Colonic mucosa (tissue), 4 donors: Measurements from ENCODE around the gene FAXDC2. TPM values are rescaled to one million over a fixed set of nuclear protein-coding genes. Genes with fewer than 3 reads are reported as not detected.

Source experiments
- DNase-seq: peaks from one replicate; pipeline ENCODE4 v3.0.0-alpha.2; 2020
- H3K27ac ChIP-seq: fragments of 200-600 bp; one replicate; pipeline ENCODE4 v1.8.0; 2021
- H3K27me3 ChIP-seq: fragments of 200-600 bp; one replicate; pipeline ENCODE4 v1.8.0; 2021
- H3K36me3 ChIP-seq: fragments of 200-600 bp; one replicate; pipeline ENCODE4 v1.8.0; 2021
- H3K4me1 ChIP-seq: fragments of 200-600 bp; one replicate; pipeline ENCODE4 v1.8.0; 2021; ENCODE audit warnings: mild to moderate bottlenecking
- H3K4me3 ChIP-seq: fragments of 200-600 bp; one replicate; pipeline ENCODE4 v1.8.0; 2021
- H3K9ac ChIP-seq, 2 donors: one replicate each; pipeline ENCODE4 v1.7.0; 2013; ENCODE audit warnings: control low read depth in 2 of 2, low read depth in 2 of 2, low read length in 2 of 2
- H3K9me3 ChIP-seq: fragments of 200-600 bp; one replicate; pipeline ENCODE4 v1.8.0; 2021
- intact Hi-C: fragments of 100-400 bp; cut with DNase I; formaldehyde crosslinking; loops from one replicate; pipeline ENCODE4 v1.14.1; 2022
- total RNA-seq, 2 donors: library from RNA; stranded (reverse); fragmentation: NEBNext Ultra II Directional in 1 of 2; extraction: Animal tissue kit (Norgen Biotek cat#: 25700) in 1 of 2; gene quantifications; one replicate each; pipeline ENCODE4 v1.2.1, GENCODE V29; 2021
- TF ChIP-seq, protein P1 (sequence below): fragments of 200-600 bp; IDR thresholded peaks from one replicate; pipeline ENCODE4 v1.8.0; 2022; ENCODE audit warnings: antibody characterized with exemption, mild to moderate bottlenecking
- donor health status: healthy.
- donor health status: DM: no; HTN: no; CAD: no.
- donor health status: DM: no; HTN: no; CAD: no.

FAXDC2 gene
- total RNA-seq, 2 donors from 2014 or later = 7.0 to 20.8 TPM

DNA sequence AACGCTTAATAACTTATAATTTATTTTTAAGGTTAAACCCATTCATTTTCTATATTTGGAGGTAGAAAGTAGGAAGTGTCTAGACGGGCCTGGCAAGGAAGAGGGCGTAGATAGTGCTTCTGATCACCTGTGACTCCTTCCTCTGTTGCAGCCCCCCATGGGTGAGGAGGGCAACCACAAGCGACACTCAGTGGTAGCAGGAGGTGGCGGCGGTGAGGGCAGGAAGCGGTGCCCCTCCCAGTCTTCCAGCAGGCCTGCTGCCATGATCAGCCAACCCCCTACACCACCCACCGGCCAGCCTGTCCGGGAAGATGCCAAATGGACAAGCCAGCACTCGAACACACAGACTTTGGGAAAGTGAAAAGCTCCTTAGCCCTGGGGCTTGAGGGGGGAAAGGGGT, 36.7 kb downstream of the FAXDC2 start:
- intact Hi-C loops = loop anchor here (2.0 kb wide), 1 partner anchor 163 kb away; no protein-coding TSS in a partner anchor
- Histone ChIP-seq H3K4me3 (no peak overlapping the region), H3K36me3 (peaks cover 5% of the 10 kb centered on the region), H3K27ac (no peak overlapping the region), H3K9ac (no peak overlapping the region), H3K9me3 (no peaks in the 10 kb centered on the region), H3K4me1 (no peaks in the 10 kb centered on the region), H3K27me3 (no peaks in the 10 kb centered on the region)
- TF ChIP-seq, protein P1, sequence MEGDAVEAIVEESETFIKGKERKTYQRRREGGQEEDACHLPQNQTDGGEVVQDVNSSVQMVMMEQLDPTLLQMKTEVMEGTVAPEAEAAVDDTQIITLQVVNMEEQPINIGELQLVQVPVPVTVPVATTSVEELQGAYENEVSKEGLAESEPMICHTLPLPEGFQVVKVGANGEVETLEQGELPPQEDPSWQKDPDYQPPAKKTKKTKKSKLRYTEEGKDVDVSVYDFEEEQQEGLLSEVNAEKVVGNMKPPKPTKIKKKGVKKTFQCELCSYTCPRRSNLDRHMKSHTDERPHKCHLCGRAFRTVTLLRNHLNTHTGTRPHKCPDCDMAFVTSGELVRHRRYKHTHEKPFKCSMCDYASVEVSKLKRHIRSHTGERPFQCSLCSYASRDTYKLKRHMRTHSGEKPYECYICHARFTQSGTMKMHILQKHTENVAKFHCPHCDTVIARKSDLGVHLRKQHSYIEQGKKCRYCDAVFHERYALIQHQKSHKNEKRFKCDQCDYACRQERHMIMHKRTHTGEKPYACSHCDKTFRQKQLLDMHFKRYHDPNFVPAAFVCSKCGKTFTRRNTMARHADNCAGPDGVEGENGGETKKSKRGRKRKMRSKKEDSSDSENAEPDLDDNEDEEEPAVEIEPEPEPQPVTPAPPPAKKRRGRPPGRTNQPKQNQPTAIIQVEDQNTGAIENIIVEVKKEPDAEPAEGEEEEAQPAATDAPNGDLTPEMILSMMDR = no peak
- no peak for DNase-seq

DNA sequence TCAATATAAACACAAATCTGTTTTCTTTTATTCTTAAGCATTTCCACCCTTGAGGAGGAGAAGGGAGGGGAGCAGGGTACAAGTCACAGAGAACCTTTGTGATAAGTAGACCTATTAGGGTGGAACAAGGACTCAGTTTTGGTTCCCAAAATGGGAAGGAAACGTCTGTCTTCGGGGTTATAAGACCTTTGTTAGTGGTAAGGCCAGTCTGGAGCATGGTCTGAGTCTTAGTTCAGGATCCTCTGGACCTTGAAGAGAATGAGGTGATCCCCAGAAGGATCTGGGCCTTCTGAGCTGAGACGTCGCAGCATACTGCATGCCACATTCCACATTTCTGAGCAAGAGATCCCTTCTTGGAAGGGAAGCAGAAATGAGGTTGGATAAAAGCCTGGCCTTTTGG, 37.2 kb downstream of the FAXDC2 start:
- no peak overlapping the region for H3K4me3 ChIP-seq
- no peaks in the 10 kb centered on the region for H3K4me1 ChIP-seq
- H3K27me3 ChIP-seq = no peaks in the 10 kb centered on the region
- no peak overlapping the region for H3K27ac ChIP-seq
- peaks cover 9% of the 10 kb centered on the region for H3K36me3 ChIP-seq
- no peak for DNase-seq
- no peaks in the 10 kb centered on the region for H3K9me3 ChIP-seq
- intact Hi-C loops = loop anchor here (2.0 kb wide), 1 partner anchor 162 kb away; no protein-coding TSS in a partner anchor
- TF ChIP-seq, protein P1 = no peak
- H3K9ac ChIP-seq = no peak overlapping the region

DNA sequence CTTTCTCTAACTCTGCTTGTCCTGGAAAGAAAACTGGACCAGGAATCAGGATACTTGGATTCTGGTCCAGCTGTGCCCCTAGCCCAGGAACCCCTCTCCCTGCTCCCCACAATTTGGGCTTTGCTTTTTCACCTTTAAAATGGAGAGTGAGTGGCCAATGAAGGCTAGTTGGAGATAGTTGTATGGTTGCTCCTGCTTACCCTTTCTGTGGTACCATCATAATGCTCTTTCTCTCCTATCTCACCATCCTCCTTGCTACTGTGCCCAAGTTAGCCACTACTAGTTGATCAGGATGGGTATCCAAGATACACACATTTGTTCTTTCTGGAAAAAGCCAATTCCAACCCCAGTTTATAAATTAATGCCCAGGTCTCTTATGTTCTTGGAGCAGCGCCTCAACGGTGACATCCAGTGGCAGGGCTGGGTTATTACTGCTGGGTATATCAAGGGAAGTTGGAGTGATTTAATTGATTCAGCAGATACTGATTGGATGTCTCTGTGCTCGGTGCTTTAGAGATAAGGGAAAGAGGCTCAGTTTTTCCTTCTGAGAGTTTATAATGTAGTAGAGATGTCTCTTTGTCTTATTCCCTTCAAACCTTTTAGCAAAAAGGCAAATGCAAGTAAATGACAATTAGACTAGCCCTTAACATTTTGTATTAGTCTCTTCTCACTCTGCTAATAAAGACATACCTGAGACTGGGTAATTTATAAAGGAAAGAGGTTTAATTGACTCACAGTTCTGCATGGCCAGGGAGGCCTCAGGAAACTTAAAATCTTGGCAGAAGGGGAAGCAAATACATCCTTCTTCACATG, 38.5 kb downstream of the FAXDC2 start:
- peak; percentile 59 for DNase-seq
- peaks cover 10% of the 10 kb centered on the region for H3K36me3 ChIP-seq
- intact Hi-C loops = loop anchor here (2.0 kb wide), 1 partner anchor 161 kb away; no protein-coding TSS in a partner anchor
- no peaks in the 10 kb centered on the region for H3K4me1 ChIP-seq
- H3K4me3 ChIP-seq = no peak overlapping the region
- TF ChIP-seq, protein P1 = peak; percentile 86
- H3K27me3 ChIP-seq = no peaks in the 10 kb centered on the region
- no peak overlapping the region for H3K27ac ChIP-seq
- no peaks in the 10 kb centered on the region for H3K9me3 ChIP-seq
- H3K9ac ChIP-seq = no peak overlapping the region

DNA sequence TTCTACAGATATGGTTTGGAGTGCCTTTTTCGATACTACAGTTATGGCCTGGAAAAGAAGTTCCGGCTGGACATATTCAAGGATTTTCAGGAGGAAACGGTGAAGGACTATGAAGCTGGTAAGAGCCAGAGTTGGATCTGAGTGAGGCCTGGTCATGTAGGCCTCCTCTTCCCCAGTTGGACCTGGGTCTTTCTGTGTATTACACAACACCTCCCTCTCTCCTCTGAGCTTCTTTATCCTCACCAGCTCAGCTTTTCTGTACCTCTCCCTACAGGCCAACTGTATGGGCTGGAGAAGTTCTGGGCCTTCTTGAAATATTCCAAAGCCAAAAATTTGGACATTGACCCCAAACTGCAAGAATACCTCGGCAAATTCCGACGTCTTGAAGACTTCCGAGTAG, 39.2 kb downstream of the FAXDC2 start:
- H3K9me3 ChIP-seq = no peaks in the 10 kb centered on the region
- H3K4me3 ChIP-seq = no peak overlapping the region
- no peaks in the 10 kb centered on the region for H3K4me1 ChIP-seq
- no peak overlapping the region for H3K27ac ChIP-seq
- TF ChIP-seq, protein P1 = no peak
- DNase-seq = no peak
- intact Hi-C loops = no loop called here
- H3K27me3 ChIP-seq = no peaks in the 10 kb centered on the region
- H3K36me3 ChIP-seq = peaks cover 10% of the 10 kb centered on the region
- no peak overlapping the region for H3K9ac ChIP-seq

DNA sequence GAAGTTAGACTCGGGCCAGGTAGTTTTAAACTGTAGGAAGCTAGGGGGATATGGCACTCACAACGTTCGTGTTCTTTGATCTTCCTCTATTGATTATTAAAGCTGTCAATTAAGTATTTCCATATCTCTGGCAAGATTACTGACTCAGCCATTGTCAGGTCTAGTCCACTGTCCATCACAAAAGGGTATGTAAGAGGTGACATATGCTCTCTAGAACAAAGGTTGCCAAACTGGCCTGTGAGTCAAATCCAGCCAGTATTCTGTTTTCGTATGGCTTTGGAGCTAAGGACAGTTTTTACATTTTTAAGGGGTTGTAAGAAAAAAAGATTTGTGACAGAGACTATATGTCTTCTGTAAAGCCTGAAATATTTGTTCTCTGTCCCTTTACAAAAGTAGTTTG, 44.2 kb downstream of the FAXDC2 start:
- Histone ChIP-seq H3K36me3 (peaks cover 24% of the 10 kb centered on the region), H3K27me3 (no peaks in the 10 kb centered on the region), H3K9me3 (no peaks in the 10 kb centered on the region), H3K4me1 (no peaks in the 10 kb centered on the region), H3K27ac (no peak overlapping the region), H3K9ac (no peak overlapping the region), H3K4me3 (no peak overlapping the region)
- intact Hi-C loops = no loop called here
- DNase-seq = no peak
- TF ChIP-seq, protein P1 = no peak
